ENCODE data around the gene EPB41L2.

DNA sequence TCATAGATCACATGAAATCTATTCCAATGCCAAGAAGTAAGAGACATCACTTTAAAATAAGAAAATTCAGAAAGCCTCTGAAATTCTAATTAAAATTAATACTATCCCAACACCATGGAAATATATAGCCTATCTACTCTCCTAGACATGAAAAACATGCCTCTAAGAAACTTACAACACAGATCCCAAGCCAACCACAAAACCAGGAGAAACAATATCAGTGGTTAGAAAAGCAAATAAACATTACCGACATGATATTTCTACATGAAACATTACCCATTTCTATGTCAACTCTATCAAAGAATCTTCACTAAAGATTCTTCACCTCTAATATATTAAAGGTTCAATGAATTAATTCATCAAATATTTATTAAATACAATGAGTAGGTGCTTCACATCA, 4.8 kb downstream of the EPB41L2 start:
- TF ChIP-seq, protein P1, sequence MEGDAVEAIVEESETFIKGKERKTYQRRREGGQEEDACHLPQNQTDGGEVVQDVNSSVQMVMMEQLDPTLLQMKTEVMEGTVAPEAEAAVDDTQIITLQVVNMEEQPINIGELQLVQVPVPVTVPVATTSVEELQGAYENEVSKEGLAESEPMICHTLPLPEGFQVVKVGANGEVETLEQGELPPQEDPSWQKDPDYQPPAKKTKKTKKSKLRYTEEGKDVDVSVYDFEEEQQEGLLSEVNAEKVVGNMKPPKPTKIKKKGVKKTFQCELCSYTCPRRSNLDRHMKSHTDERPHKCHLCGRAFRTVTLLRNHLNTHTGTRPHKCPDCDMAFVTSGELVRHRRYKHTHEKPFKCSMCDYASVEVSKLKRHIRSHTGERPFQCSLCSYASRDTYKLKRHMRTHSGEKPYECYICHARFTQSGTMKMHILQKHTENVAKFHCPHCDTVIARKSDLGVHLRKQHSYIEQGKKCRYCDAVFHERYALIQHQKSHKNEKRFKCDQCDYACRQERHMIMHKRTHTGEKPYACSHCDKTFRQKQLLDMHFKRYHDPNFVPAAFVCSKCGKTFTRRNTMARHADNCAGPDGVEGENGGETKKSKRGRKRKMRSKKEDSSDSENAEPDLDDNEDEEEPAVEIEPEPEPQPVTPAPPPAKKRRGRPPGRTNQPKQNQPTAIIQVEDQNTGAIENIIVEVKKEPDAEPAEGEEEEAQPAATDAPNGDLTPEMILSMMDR (IDR thresholded peaks at IDR 0.05; ENCODE audit: poor library complexity): no peak
- TF ChIP-seq EZH2 (IDR thresholded peaks at IDR 0.05; ENCODE audit: borderline replicate concordance): no peak
